ENCODE results near the gene MEGF10. TPM values are rescaled to one million over a fixed set of nuclear protein-coding genes. Genes with fewer than 3 reads are reported as not detected.

Gene MEGF10
- total and polyA plus RNA-seq, 2 of the 8 experiments (the other 6 are each of a cell fraction or from before 2014, with no cell fraction given): 38.2 to 53.1 TPM

DNA sequence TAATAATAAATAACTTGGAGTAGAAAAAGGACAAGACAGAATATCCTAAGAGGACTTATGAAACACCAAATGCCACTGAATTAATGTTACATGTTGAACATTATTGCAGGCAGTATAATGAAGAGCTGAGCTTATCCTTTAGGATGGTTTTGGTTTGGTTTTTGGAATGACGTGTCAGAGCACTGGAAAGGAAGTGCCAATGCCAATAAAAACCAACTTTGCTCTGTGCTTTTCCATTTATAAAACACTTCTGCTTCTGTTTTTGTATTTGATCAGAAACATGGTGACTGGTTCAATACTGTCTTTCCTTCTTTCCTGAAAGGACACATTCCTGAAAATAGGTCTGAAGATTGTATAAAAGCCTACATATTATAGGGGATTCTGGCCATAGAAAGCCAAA, 4.2 kb downstream of the MEGF10 start:
- POLR2A ChIA-PET (ENCODE audit: partially characterized antibody): no interaction called here
- CTCF ChIA-PET (ENCODE audit: partially characterized antibody): interaction anchor here (0.6 to 3.0 kb wide), 6 partner anchors 12 to 565 kb away, joined by 3 to 13 read pairs (median 6); no protein-coding TSS in a partner anchor
- H2BK120ac ChIP-seq (replicated peaks; ENCODE audit: low read depth, low read length): no peak overlapping the region
- TF ChIP-seq JUN (IDR thresholded peaks at IDR 0.05; ENCODE audit: low read depth, low read length) (no peak), EGR1 (IDR thresholded peaks at IDR 0.05; ENCODE audit: borderline replicate concordance, low read depth, low read length) (no peak), RFX5 (IDR thresholded peaks at IDR 0.05; ENCODE audit: borderline replicate concordance, low read depth, low read length) (no peak), CTBP2 (IDR thresholded peaks at IDR 0.05; ENCODE audit: borderline replicate concordance, insufficient read depth, insufficient read length, low read length) (no peak), ASH2L (IDR thresholded peaks at IDR 0.05; ENCODE audit: low read length) (no peak), SRF (IDR thresholded peaks at IDR 0.05; ENCODE audit: low read depth, low read length) (no peak), CEBPB (IDR thresholded peaks at IDR 0.05; ENCODE audit: low read depth, low read length) (no peak), JUND (IDR thresholded peaks at IDR 0.05; ENCODE audit: low read length) (no peak)
- TF ChIP-seq, protein P1, sequence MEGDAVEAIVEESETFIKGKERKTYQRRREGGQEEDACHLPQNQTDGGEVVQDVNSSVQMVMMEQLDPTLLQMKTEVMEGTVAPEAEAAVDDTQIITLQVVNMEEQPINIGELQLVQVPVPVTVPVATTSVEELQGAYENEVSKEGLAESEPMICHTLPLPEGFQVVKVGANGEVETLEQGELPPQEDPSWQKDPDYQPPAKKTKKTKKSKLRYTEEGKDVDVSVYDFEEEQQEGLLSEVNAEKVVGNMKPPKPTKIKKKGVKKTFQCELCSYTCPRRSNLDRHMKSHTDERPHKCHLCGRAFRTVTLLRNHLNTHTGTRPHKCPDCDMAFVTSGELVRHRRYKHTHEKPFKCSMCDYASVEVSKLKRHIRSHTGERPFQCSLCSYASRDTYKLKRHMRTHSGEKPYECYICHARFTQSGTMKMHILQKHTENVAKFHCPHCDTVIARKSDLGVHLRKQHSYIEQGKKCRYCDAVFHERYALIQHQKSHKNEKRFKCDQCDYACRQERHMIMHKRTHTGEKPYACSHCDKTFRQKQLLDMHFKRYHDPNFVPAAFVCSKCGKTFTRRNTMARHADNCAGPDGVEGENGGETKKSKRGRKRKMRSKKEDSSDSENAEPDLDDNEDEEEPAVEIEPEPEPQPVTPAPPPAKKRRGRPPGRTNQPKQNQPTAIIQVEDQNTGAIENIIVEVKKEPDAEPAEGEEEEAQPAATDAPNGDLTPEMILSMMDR (IDR thresholded peaks at IDR 0.05; ENCODE audit: control extremely low read depth in 1 of 3, insufficient read depth in 1 of 3, low read depth in 1 of 3, low read length in 3 of 3): no peak

More for the DNA sequence above, 4.2 kb downstream of the MEGF10 start:
- Histone ChIP-seq H3K36me3 (ENCODE audit: control insufficient read depth in 2 of 4, insufficient read depth in 4 of 4, low read length in 3 of 4) (no peaks in the 10 kb centered on the region), H2AFZ (ENCODE audit: low read length) (no peak overlapping the region), H3K23me2 (ENCODE audit: low read depth, low read length) (peaks cover 13% of the 10 kb centered on the region), H3K4me2 (ENCODE audit: insufficient read depth in 1 of 2, low read depth in 2 of 2, low read length in 2 of 2) (no peak overlapping the region), H3K79me1 (ENCODE audit: low read depth, low read length) (no peaks in the 10 kb centered on the region), H3K23ac (ENCODE audit: insufficient read length) (no peak overlapping the region), H3K9me3 (ENCODE audit: insufficient read depth in 2 of 2, low read depth in 1 of 2, low read length in 1 of 2) (no peaks in the 10 kb centered on the region), H2BK15ac (ENCODE audit: low read length) (no peak overlapping the region), H4K5ac (ENCODE audit: insufficient read length, low read depth, low read length) (no peak overlapping the region), H2AK5ac (ENCODE audit: low read depth, low read length) (no peak overlapping the region), H3K4ac (replicated peaks; ENCODE audit: insufficient read length, low read depth, low read length) (no peak overlapping the region), H3K27ac (ENCODE audit: low read depth, low read length) (no peak overlapping the region), H2BK12ac (ENCODE audit: low read depth, low read length) (no peak overlapping the region), H3K56ac (replicated peaks; ENCODE audit: insufficient read length, low read depth, low read length) (no peak overlapping the region), H3K79me2 (ENCODE audit: control insufficient read depth in 1 of 2, insufficient read depth in 2 of 2, low read length in 2 of 2) (peaks cover 0 to 84% of the 10 kb centered on the region in 2 experiments; a peak in 3 of 4 replicates), H4K91ac (replicated peaks; ENCODE audit: insufficient read length, low read length) (no peak overlapping the region), H3K4me3 (ENCODE audit: extremely low read depth in 1 of 4, insufficient read depth in 2 of 4, low read depth in 3 of 4, low read length in 4 of 4) (no peak overlapping the region), H4K8ac (ENCODE audit: extremely low read depth, insufficient read depth, low read length) (no peak overlapping the region), H3K4me1 (replicated peaks in 1 of 4; ENCODE audit: control insufficient read depth in 3 of 4, insufficient read depth in 4 of 4, low read length in 3 of 4) (peaks cover 1 to 24% (median 23%) of the 10 kb centered on the region in 4 experiments; a peak in 5 of 7 replicates), H2BK20ac (ENCODE audit: low read length) (no peak overlapping the region), H3K14ac (ENCODE audit: insufficient read length) (no peak overlapping the region), H3K9ac (replicated peaks in 1 of 4; ENCODE audit: extremely low read depth in 1 of 4, low read depth in 3 of 4, low read length in 3 of 4) (no peak overlapping the region), H3K18ac (ENCODE audit: extremely low read depth, low read length) (no peak overlapping the region), H2BK5ac (ENCODE audit: low read depth, low read length) (no peak overlapping the region), H4K20me1 (replicated peaks in 1 of 2; ENCODE audit: control insufficient read depth in 1 of 2, insufficient read depth in 2 of 2, low read length in 2 of 2) (peaks cover 0 to under 1% of the 10 kb centered on the region in 2 experiments), H3K27me3 (replicated peaks in 1 of 4; ENCODE audit: control insufficient read depth in 3 of 4, extremely low read depth in 1 of 4, insufficient read depth in 3 of 4, low read length in 3 of 4) (no peaks in the 10 kb centered on the region)
- WGBS, 2 experiments (ENCODE audit: extremely low coverage in 1 of 2, insufficient coverage in 1 of 2, insufficient read length in 1 of 2, insufficient replicate concordance in 2 of 2, low coverage in 1 of 2, low lambda C conversion rate in 2 of 2, missing lambda C conversion rate in 1 of 2): 85% methylated on average over 1 of the region's 1 CpG; no CpG with 5 or more reads in 1 of the 2 experiments
- FAIRE-seq (no peak), DNase-seq (ENCODE audit: low read depth in 1 of 2, low spot score in 2 of 2) (no peak)

All from H1 (cell line).